Pancreas (tissue), 10 donors: ENCODE results near the gene WDR31. TPM values are rescaled to one million over a fixed set of nuclear protein-coding genes. Genes with fewer than 3 reads are reported as not detected.

Source experiments
- ATAC-seq, 4 donors: fragments of 200-7000 bp; cut with Tn5 transposase; one replicate each; pipeline versions ENCODE4 v1.8.0 to v1.9.1; 2020; ENCODE audit warnings: mild to moderate bottlenecking in 4 of 4, moderate library complexity in 4 of 4
- DNase-seq, 6 donors: peaks; one replicate each; pipeline ENCODE4 v3.0.0-alpha.2; 2020
- FAIRE-seq: peaks from 2 replicates; lab custom pipeline; 2012; peaks lifted over from hg19 to GRCh38; lab: Jason Lieb, UNC
- H3K27ac ChIP-seq, 4 donors: fragments of 200-600 bp; sonication (generic); 1 replicate in 3 of 4; 2 replicates in 1 of 4; pipeline versions ENCODE4 v1.5.0 to v1.8.0; 2020
- H3K27me3 ChIP-seq, 4 donors: fragments of 200-600 bp; one replicate each; pipeline ENCODE4 v1.8.0; 2021
- H3K36me3 ChIP-seq, 3 donors: fragments of 200-600 bp; sonication (generic) in 1 of 3; one replicate each; pipeline versions ENCODE4 v1.5.0 to v1.8.0; 2020 to 2021
- H3K4me1 ChIP-seq, 3 donors: fragments of 200-600 bp; one replicate each; pipeline ENCODE4 v1.8.0; 2021
- H3K4me3 ChIP-seq, 4 donors: fragments of 200-600 bp; sonication (generic) in 2 of 4; one replicate each; pipeline versions ENCODE4 v1.5.0 to v1.8.0; 2020 to 2021
- H3K9me3 ChIP-seq, 4 donors: fragments of 200-600 bp; one replicate each; pipeline ENCODE4 v1.8.0; 2021
- CTCF ChIP-seq, 4 donors: fragments of 200-600 bp; sonication (generic) in 3 of 4; IDR thresholded peaks; one replicate each; pipeline versions ENCODE4 v1.5.0 to v1.8.0; 2021; ENCODE audit warnings: antibody characterized with exemption in 4 of 4
- WGBS, 2 donors: extraction: QIAGEN DNeasy Blood & Tissue Kit; methylation state at CpG; one replicate each; pipeline ENCODE4 v1.1.7; 2013; 5-methylcytosine and 5-hydroxymethylcytosine counted together
- intact Hi-C, 3 donors: fragments of 100-400 bp; cut with DNase I; formaldehyde crosslinking; loops; one replicate each; pipeline versions ENCODE4 v1.11.1 to v1.14.2; 2022
- polyA plus RNA-seq, 2 donors: library from polyadenylated mRNA; stranded (reverse); fragments of 200-250 nt; gene quantifications; one replicate each; pipeline ENCODE4 v1.2.3, GENCODE V29; 2013
- total RNA-seq, 6 donors: library from RNA; stranded (reverse); fragmentation: NEBNext Ultra II Directional in 4 of 6; extraction: Animal tissue kit (Norgen Biotek cat#: 25700) in 4 of 6; gene quantifications; one replicate each; pipeline versions ENCODE4 v1.2.1 to v1.2.4, GENCODE V29; 2021 to 2023
- donor health status: healthy with polysubstance abuse.
- donor health status: DM: no; HTN: no; CAD: no; lungs with moderate emphysema.
- donor health status: DM: no; HTN: no; CAD: no.
- donor health status: control.
- donor health status: control.
- donor health status: Bipolar disorder and iron deficiency.
- donor health status: DM: yes; HTN: yes; CAD: no.
- donor health status: DM: no; HTN: no; CAD: no.
- donor health status: DM: no; HTN: no; CAD: no.
- donor health status: DM: yes; HTN: yes; CAD: no.

The WDR31 gene
- total and polyA plus RNA-seq, 8 donors, result 1.2 to 4.5 (median 2.7) TPM

GRCh38 chr9:113301548-113301947, 38.5 kb downstream of the WDR31 start:
- no peaks in the 10 kb centered on the region for H3K4me1 ChIP-seq
- no peaks in the 10 kb centered on the region for H3K9me3 ChIP-seq
- 76 to 86% methylated on average over 8 of the region's 8 CpGs for WGBS, 2 donors
- no peak overlapping the region for H3K27ac ChIP-seq
- H3K4me3 ChIP-seq, result no peak overlapping the region
- FAIRE-seq, result no peak
- intact Hi-C loops, result loop anchor here in 1 of 3 donors (10.0 kb wide), 1 partner anchor 103 kb away; the partner anchor contains the start of gene ALAD
- no peak for TF ChIP-seq CTCF (IDR thresholded peaks at IDR 0.05)
- no peaks in the 10 kb centered on the region for H3K36me3 ChIP-seq
- no peaks in the 10 kb centered on the region for H3K27me3 ChIP-seq
- DNase-seq, result no peak
- no peak for ATAC-seq

DNA sequence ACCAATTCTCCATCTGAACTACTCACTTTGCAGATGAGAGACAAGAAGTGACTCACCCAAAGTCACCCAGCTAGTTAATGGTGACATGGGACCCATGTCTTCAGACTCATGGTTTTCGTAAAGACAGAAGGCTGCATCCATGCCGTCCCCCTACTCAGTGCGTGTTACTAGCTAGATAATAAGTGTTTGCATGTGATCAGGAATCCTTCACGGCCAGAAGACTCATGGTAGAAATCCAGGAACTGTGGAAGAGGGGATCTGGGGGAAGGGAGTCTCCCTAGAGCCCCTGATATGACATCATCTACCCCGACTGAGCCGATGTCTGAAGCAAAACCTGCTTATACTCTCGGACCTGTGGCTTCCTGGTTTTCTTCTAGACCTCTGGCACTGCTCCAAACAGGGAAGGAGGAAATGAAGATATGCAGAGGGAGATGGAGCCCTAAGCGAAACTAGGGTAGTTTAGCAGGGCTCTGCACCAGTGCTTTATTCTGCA, 40.2 kb downstream of the WDR31 start:
- TF ChIP-seq CTCF (IDR thresholded peaks at IDR 0.05), result no peak
- 30 to 36% methylated on average over 8 of the region's 8 CpGs for WGBS, 2 donors
- FAIRE-seq, result no peak
- Histone ChIP-seq H3K4me1 (no peaks in the 10 kb centered on the region), H3K27ac (no peak overlapping the region), H3K36me3 (no peaks in the 10 kb centered on the region), H3K27me3 (no peaks in the 10 kb centered on the region), H3K9me3 (no peaks in the 10 kb centered on the region), H3K4me3 (no peak overlapping the region)
- DNase-seq, result peak in 2 of 6 donors; percentile 20 to 28
- peak; percentile 53 to 74 (median 70) for ATAC-seq
- intact Hi-C loops, result loop anchor here in 1 of 3 donors (10.0 kb wide), 1 partner anchor 105 kb away; the partner anchor contains the start of gene ALAD

- TF ChIP-seq CTCF (IDR thresholded peaks at IDR 0.05), result no peak
- no peaks in the 10 kb centered on the region for H3K9me3 ChIP-seq
- no peak for FAIRE-seq
- intact Hi-C loops, result no loop called here
- no peaks in the 10 kb centered on the region for H3K4me1 ChIP-seq
- no peak overlapping the region for H3K4me3 ChIP-seq
- H3K27me3 ChIP-seq, result no peaks in the 10 kb centered on the region
- H3K36me3 ChIP-seq, result no peaks in the 10 kb centered on the region
- no peak overlapping the region for H3K27ac ChIP-seq
- peak in 2 of 4 donors; percentile 48 to 52 for ATAC-seq
- peak in 1 of 6 donors; percentile 54 for DNase-seq
- WGBS, 2 donors, result 72 to 77% methylated on average over 15 of the region's 15 CpGs
Observed at GRCh38 chr9:113298924-113299770, 40.9 kb downstream of the WDR31 start.

GRCh38 chr9:113298311-113298710, 41.8 kb downstream of the WDR31 start:
- no peak for ATAC-seq
- Histone ChIP-seq H3K4me1 (no peaks in the 10 kb centered on the region), H3K27ac (no peak overlapping the region), H3K9me3 (no peaks in the 10 kb centered on the region), H3K4me3 (no peak overlapping the region), H3K27me3 (no peaks in the 10 kb centered on the region), H3K36me3 (no peaks in the 10 kb centered on the region)
- no peak for TF ChIP-seq CTCF (IDR thresholded peaks at IDR 0.05)
- FAIRE-seq, result no peak
- DNase-seq, result no peak
- WGBS, 2 donors, result 72 to 84% methylated on average over 8 of the region's 8 CpGs
- intact Hi-C loops, result no loop called here
